Bronchial epithelial cell (primary cell): ENCODE results near the gene TRIM33. TPM values are rescaled to one million over a fixed set of nuclear protein-coding genes. Genes with fewer than 3 reads are reported as not detected.

Source experiments
- DNase-seq: peaks from one replicate; pipeline ENCODE4 v3.0.0-alpha.2; 2010; ENCODE audit warnings: low read depth
- FAIRE-seq: peaks from 2 replicates; lab custom pipeline; 2011; peaks lifted over from hg19 to GRCh38; lab: Jason Lieb, UNC
- H3K27me3 ChIP-seq: 2 replicates; pipeline ENCODE4 v1.5.1; 2011; ENCODE audit warnings: low read length; ENCODE audit not compliant: control insufficient read depth, insufficient read depth
- H3K36me3 ChIP-seq: 2 replicates; pipeline ENCODE4 v1.5.1; 2011; ENCODE audit warnings: low read length; ENCODE audit not compliant: control insufficient read depth, insufficient read depth
- H3K4me3 ChIP-seq: 2 replicates; pipeline ENCODE4 v1.5.1; 2011; ENCODE audit warnings: mild to moderate bottlenecking, low read depth, low read length, control low read depth
- CTCF ChIP-seq: IDR thresholded peaks from 2 replicates; pipeline ENCODE4 v1.5.1; 2011; ENCODE audit warnings: mild to moderate bottlenecking, moderate library complexity, low read length, control low read depth, inconsistent platforms; ENCODE audit not compliant: insufficient read depth, severe bottlenecking
- total RNA-seq: library from RNA; depleted of rRNA; stranded (reverse); fragments of >200 nt; gene quantifications from 2 replicates; pipeline ENCODE4 v1.2.1, GENCODE V29; 2014

The TRIM33 gene
- total RNA-seq, 1 donor from 2014 or later = 16.3 TPM

- TF ChIP-seq CTCF = no peak
- Histone ChIP-seq H3K36me3 (no peaks in the 10 kb centered on the region), H3K4me3 (no peak overlapping the region), H3K27me3 (no peaks in the 10 kb centered on the region)
- no peak for DNase-seq
- no peak for FAIRE-seq
These were observed 40.4 kb upstream of the TRIM33 start for GRCh38 chr1:114551400-114551799.

GRCh38 chr1:114550336-114550735, 39.3 kb upstream of the TRIM33 start:
- H3K4me3 ChIP-seq = no peak overlapping the region
- no peaks in the 10 kb centered on the region for H3K36me3 ChIP-seq
- DNase-seq (no peak), FAIRE-seq (no peak)
- H3K27me3 ChIP-seq = no peaks in the 10 kb centered on the region
- no peak for TF ChIP-seq CTCF

GRCh38 chr1:114549137-114549536, 38.1 kb upstream of the TRIM33 start:
- Histone ChIP-seq H3K36me3 (no peaks in the 10 kb centered on the region), H3K27me3 (no peaks in the 10 kb centered on the region), H3K4me3 (no peak overlapping the region)
- FAIRE-seq (no peak), DNase-seq (peak; percentile 81)
- no peak for TF ChIP-seq CTCF

- DNase-seq (no peak), FAIRE-seq (no peak)
- no peak overlapping the region for H3K4me3 ChIP-seq
- H3K36me3 ChIP-seq = no peaks in the 10 kb centered on the region
- H3K27me3 ChIP-seq = no peaks in the 10 kb centered on the region
- no peak for TF ChIP-seq CTCF
These were observed 36.1 kb upstream of the TRIM33 start for GRCh38 chr1:114547076-114547475.

- no peak for DNase-seq
These were observed 34.8 kb upstream of the TRIM33 start for GRCh38 chr1:114545796-114546195.

More at GRCh38 chr1:114545796-114546195, 34.8 kb upstream of the TRIM33 start:
- no peaks in the 10 kb centered on the region for H3K27me3 ChIP-seq
- H3K4me3 ChIP-seq = no peak overlapping the region
- H3K36me3 ChIP-seq = no peaks in the 10 kb centered on the region
- FAIRE-seq = no peak
- no peak for TF ChIP-seq CTCF
